Measurements from ENCODE around the gene WFS1. TPM values are rescaled to one million over a fixed set of nuclear protein-coding genes. Genes with fewer than 3 reads are reported as not detected.

Gene WFS1
- total RNA-seq, 1 donor from 2014 or later, result 68.1 TPM

GRCh38 chr4:6235901-6236640 lies 33.6 kb upstream of the WFS1 start:
- DNase-seq (ENCODE audit: low spot score), result no peak

GRCh38 chr4:6236816-6237390 lies 32.7 kb upstream of the WFS1 start:
- DNase-seq (ENCODE audit: low spot score), result no peak

GRCh38 chr4:6239486-6239885 lies 30.2 kb upstream of the WFS1 start:
- no peak for DNase-seq (ENCODE audit: low spot score)

GRCh38 chr4:6239968-6240367 lies 29.7 kb upstream of the WFS1 start:
- DNase-seq (ENCODE audit: low spot score), result no peak

GRCh38 chr4:6241062-6241845 lies 28.4 kb upstream of the WFS1 start:
- DNase-seq (ENCODE audit: low spot score), result no peak

- DNase-seq (ENCODE audit: low spot score), result no peak
Measured at GRCh38 chr4:6242271-6243029, 27.2 kb upstream of the WFS1 start.

GRCh38 chr4:6245246-6246169 lies 24.1 kb upstream of the WFS1 start:
- DNase-seq (ENCODE audit: low spot score), result no peak

- DNase-seq (ENCODE audit: low spot score), result no peak
Measured at GRCh38 chr4:6246170-6246634, 23.4 kb upstream of the WFS1 start.

- no peak for DNase-seq (ENCODE audit: low spot score)
Measured at GRCh38 chr4:6248394-6248793, 21.3 kb upstream of the WFS1 start.

- no peak for DNase-seq (ENCODE audit: low spot score)
Measured at GRCh38 chr4:6250235-6250983, 19.2 kb upstream of the WFS1 start.

GRCh38 chr4:6250984-6251295 lies 18.7 kb upstream of the WFS1 start:
- no peak for DNase-seq (ENCODE audit: low spot score)

GRCh38 chr4:6251365-6251764 lies 18.3 kb upstream of the WFS1 start:
- no peak for DNase-seq (ENCODE audit: low spot score)

GRCh38 chr4:6252051-6252450 lies 17.6 kb upstream of the WFS1 start:
- DNase-seq (ENCODE audit: low spot score), result no peak

GRCh38 chr4:6253111-6253510 lies 16.5 kb upstream of the WFS1 start:
- no peak for DNase-seq (ENCODE audit: low spot score)

GRCh38 chr4:6253961-6254360 lies 15.7 kb upstream of the WFS1 start:
- no peak for DNase-seq (ENCODE audit: low spot score)

GRCh38 chr4:6256141-6256540 lies 13.5 kb upstream of the WFS1 start:
- DNase-seq (ENCODE audit: low spot score), result no peak

GRCh38 chr4:6257247-6258025 lies 12.2 kb upstream of the WFS1 start:
- DNase-seq (ENCODE audit: low spot score), result no peak

GRCh38 chr4:6258026-6258360 lies 11.7 kb upstream of the WFS1 start:
- no peak for DNase-seq (ENCODE audit: low spot score)

- no peak for DNase-seq (ENCODE audit: low spot score)
Measured at GRCh38 chr4:6258741-6259140, 10.9 kb upstream of the WFS1 start.

GRCh38 chr4:6259886-6260285 lies 9.8 kb upstream of the WFS1 start:
- DNase-seq (ENCODE audit: low spot score), result no peak
